Transverse colon (tissue), 4 donors: ENCODE data around the gene CCL17. TPM values are rescaled to one million over a fixed set of nuclear protein-coding genes. Genes with fewer than 3 reads are reported as not detected.
A peak's percentile ranks its signal among the peaks of the same experiment; 100 is the strongest.
"Not testable (repeated sequence)": the region's sequence is repeated elsewhere in the genome, so short reads cannot be mapped to it uniquely, and the experiment has no call there.

Experiments
- DNase-seq: peaks from one replicate; pipeline ENCODE4 v3.0.0-alpha.2; 2019
- H3K27ac ChIP-seq, 4 donors: fragments of 200-600 bp; sonication (generic); 2 replicates each; pipeline ENCODE4 v1.5.1; 2016 to 2018; ENCODE audit warnings: inconsistent platforms in 4 of 4
- H3K27me3 ChIP-seq: fragments of 200-600 bp; sonication (generic); 2 replicates; pipeline ENCODE4 v1.5.1; 2017; ENCODE audit warnings: inconsistent platforms
- H3K36me3 ChIP-seq, 4 donors: fragments of 200-600 bp; sonication (generic); 2 replicates each; pipeline ENCODE4 v1.5.1; 2017 to 2019; ENCODE audit warnings: inconsistent platforms in 4 of 4
- H3K4me1 ChIP-seq, 4 donors: fragments of 200-600 bp; sonication (generic); 2 replicates each; pipeline ENCODE4 v1.5.1; 2017 to 2020; ENCODE audit warnings: inconsistent platforms in 4 of 4
- H3K4me3 ChIP-seq, 4 donors: fragments of 200-600 bp; sonication (generic); 1 replicate in 1 of 4; 2 replicates in 3 of 4; pipeline versions ENCODE4 v1.5.1 to v1.6.1; 2017 to 2019; ENCODE audit warnings: inconsistent platforms in 4 of 4
- H3K9me3 ChIP-seq, 2 donors: fragments of 200-600 bp; sonication (generic); 2 replicates each; pipeline ENCODE4 v1.5.1; 2017 to 2019; ENCODE audit warnings: inconsistent platforms in 2 of 2
- CTCF ChIP-seq, 5 experiments: fragments of 200-600 bp in 3 of 5; fragments of 450-650 bp in 2 of 5; sonication (generic) in 3 of 5; IDR thresholded peaks; 1 replicate in 2 of 5; 2 replicates in 3 of 5; pipeline ENCODE4 v1.5.1; 2016 to 2017; ENCODE audit warnings: antibody characterized with exemption in 5 of 5, inconsistent platforms in 3 of 5, mild to moderate bottlenecking in 2 of 5, moderate library complexity in 1 of 5
- EP300 ChIP-seq: sonication (generic); formaldehyde crosslinking; IDR thresholded peaks from one replicate; pipeline ENCODE4 v1.6.1; 2017; ENCODE audit warnings: antibody characterized with exemption, low read depth
- POLR2A ChIP-seq: fragments of 450-650 bp; IDR thresholded peaks from one replicate; pipeline ENCODE4 v1.6.1; 2016; ENCODE audit warnings: antibody characterized with exemption, mild to moderate bottlenecking, moderate library complexity
- POLR2AphosphoS5 ChIP-seq, 3 donors: sonication (generic); formaldehyde crosslinking; IDR thresholded peaks; one replicate each; pipeline ENCODE4 v1.6.1; 2016; ENCODE audit warnings: antibody characterized with exemption in 3 of 3
- WGBS, 2 donors: methylation state at CpG; one replicate each; pipeline ENCODE4 v1.1.5; 2018; ENCODE audit warnings: low coverage in 1 of 2; 5-methylcytosine and 5-hydroxymethylcytosine counted together
- in situ Hi-C, 4 donors: fragments of 200-750 bp; cut with MboI; loops; one replicate each; pipeline versions ENCODE4 v1.15.0 to v1.15.1; 2017; ENCODE audit warnings: low sequenced_read_pairs in 3 of 4, low pct_ligation_motif_present in 1 of 4, low pct_unique_long_range_greater_than_20kb in 1 of 4
- intact Hi-C: fragments of 100-400 bp; cut with DNase I; formaldehyde crosslinking; loops from one replicate; pipeline ENCODE4 v1.15.1; 2023; ENCODE audit warnings: low total_unique reads
- total RNA-seq, 4 donors: library from RNA; depleted of rRNA; stranded (reverse); fragments of >200 nt; gene quantifications; one replicate each; pipeline ENCODE4 v1.1.0, GENCODE V29; 2016

CCL17 gene
- total RNA-seq, 4 donors from 2014 or later: 1.4 TPM; not detected in 3

GRCh38 chr16:57372372-57373116, 32.0 kb upstream of the CCL17 start, which contains the start of gene CX3CL1:
CX3CL1 (plus strand) TSS chr16:57372490; CDS start chr16:57372569, 79 bp downstream.
- H3K4me1 ChIP-seq: peaks cover 4 to 20% (median 14%) of the 10 kb centered on the region in 4 donors
- in situ Hi-C loops: no loop called here
- H3K27me3 ChIP-seq: no peaks in the 10 kb centered on the region
- H3K27ac ChIP-seq: peak within 1 kb of the TSS; percentile 68 to 81 (median 74)
- H3K9me3 ChIP-seq: no peaks in the 10 kb centered on the region
- peak within 1 kb of the TSS; percentile 8 to 44 (median 28) for H3K4me3 ChIP-seq
- WGBS, 2 donors: 25% methylated on average over 23 of the region's 23 CpGs; no CpG with 5 or more reads in 1 of the 2 donors
- intact Hi-C loops: no loop called here
- TF ChIP-seq POLR2A: peak; percentile 57
- TF ChIP-seq POLR2AphosphoS5 (IDR thresholded peaks at IDR 0.05): peak; percentile 69 to 71 (median 70)
- no peak for TF ChIP-seq EP300
- H3K36me3 ChIP-seq: no peaks in the 10 kb centered on the region
- peak; percentile 76 for DNase-seq

- Histone ChIP-seq H3K4me3 (peak overlapping the region in 3 of 4 donors; percentile 24 to 44 (median 32)), H3K4me1 (peaks cover 7 to 28% (median 14%) of the 10 kb centered on the region in 4 donors), H3K27ac (peak overlapping the region; percentile 68 to 81 (median 74)), H3K36me3 (no peaks in the 10 kb centered on the region), H3K9me3 (no peaks in the 10 kb centered on the region), H3K27me3 (no peaks in the 10 kb centered on the region)
- intact Hi-C loops (no loop called here), in situ Hi-C loops (no loop called here)
- no peak for DNase-seq
- TF ChIP-seq POLR2AphosphoS5 (IDR thresholded peaks at IDR 0.05) (no peak), CTCF (IDR thresholded peaks at IDR 0.05) (no peak), EP300 (no peak), POLR2A (no peak)
- 56% methylated on average over 9 of the region's 9 CpGs; no CpG with 5 or more reads in 1 of the 2 donors for WGBS, 2 donors
Measured at GRCh38 chr16:57373117-57373947, 31.2 kb upstream of the CCL17 start.

GRCh38 chr16:57374067-57374534, 30.5 kb upstream of the CCL17 start:
- H3K4me1 ChIP-seq: peaks cover 7 to 31% (median 14%) of the 10 kb centered on the region in 4 donors
- DNase-seq: no peak
- in situ Hi-C loops: no loop called here
- intact Hi-C loops: no loop called here
- peak overlapping the region; percentile 13 to 81 (median 74) for H3K27ac ChIP-seq
- no peaks in the 10 kb centered on the region for H3K27me3 ChIP-seq
- no peaks in the 10 kb centered on the region for H3K36me3 ChIP-seq
- TF ChIP-seq EP300: no peak
- no peak for TF ChIP-seq CTCF (IDR thresholded peaks at IDR 0.05)
- TF ChIP-seq POLR2AphosphoS5 (IDR thresholded peaks at IDR 0.05): no peak
- no peak for TF ChIP-seq POLR2A
- WGBS, 2 donors: 50 to 65% methylated on average over 4 to 9 of the region's 9 CpGs
- peak overlapping the region in 2 of 4 donors; percentile 24 to 44 for H3K4me3 ChIP-seq
- H3K9me3 ChIP-seq: no peaks in the 10 kb centered on the region

- DNase-seq, intact Hi-C loops, H3K27me3 ChIP-seq, in situ Hi-C loops, H3K4me3 ChIP-seq, H3K36me3 ChIP-seq, H3K9me3 ChIP-seq: not testable (repeated sequence)
- peak overlapping the region in 2 of 4 donors; percentile 75 to 81 for H3K27ac ChIP-seq
- 86 to 100% methylated on average over 4 to 8 of the region's 8 CpGs for WGBS, 2 donors
- peaks cover 7 to 31% (median 14%) of the 10 kb centered on the region in 4 donors for H3K4me1 ChIP-seq
Measured at GRCh38 chr16:57374925-57375465, 29.6 kb upstream of the CCL17 start.
